ENCODE results near the gene FBXO21.

Gene FBXO21

GRCh38 chr12:117165342-117165741 lies 24.9 kb downstream of the FBXO21 start:
- DNase-seq (ENCODE audit: low read depth) = no peak

- no peak for DNase-seq (ENCODE audit: low read depth)
These were observed 27.6 kb downstream of the FBXO21 start for GRCh38 chr12:117162633-117163032.

- no peak for DNase-seq (ENCODE audit: low read depth)
These were observed 28.1 kb downstream of the FBXO21 start for GRCh38 chr12:117162167-117162539.

- no peak for DNase-seq (ENCODE audit: low read depth)
These were observed 28.7 kb downstream of the FBXO21 start for GRCh38 chr12:117161460-117162166.

GRCh38 chr12:117159674-117160073 lies 30.6 kb downstream of the FBXO21 start:
- no peak for DNase-seq (ENCODE audit: low read depth)

- DNase-seq (ENCODE audit: low read depth) = peak; percentile 10
These were observed 31.2 kb downstream of the FBXO21 start for GRCh38 chr12:117158911-117159553.

- DNase-seq (ENCODE audit: low read depth) = no peak
These were observed 32.2 kb downstream of the FBXO21 start for GRCh38 chr12:117158096-117158495.

GRCh38 chr12:117155278-117156060 lies 34.8 kb downstream of the FBXO21 start:
- peak; percentile 10 for DNase-seq (ENCODE audit: low read depth)

- DNase-seq (ENCODE audit: low read depth) = no peak
These were observed 37.2 kb downstream of the FBXO21 start for GRCh38 chr12:117152793-117153775.

- no peak for DNase-seq (ENCODE audit: low read depth)
These were observed 38.8 kb downstream of the FBXO21 start for GRCh38 chr12:117151403-117152031.

- DNase-seq (ENCODE audit: low read depth) = no peak
These were observed 40.8 kb downstream of the FBXO21 start for GRCh38 chr12:117149431-117149830.

- no peak for DNase-seq (ENCODE audit: low read depth)
These were observed 41.6 kb downstream of the FBXO21 start for GRCh38 chr12:117148642-117149041.

GRCh38 chr12:117147639-117148038 lies 42.6 kb downstream of the FBXO21 start:
- no peak for DNase-seq (ENCODE audit: low read depth)

- no peak for DNase-seq (ENCODE audit: low read depth)
These were observed 44.6 kb downstream of the FBXO21 start for GRCh38 chr12:117145597-117146154.

GRCh38 chr12:117144599-117144998 lies 45.7 kb downstream of the FBXO21 start:
- no peak for DNase-seq (ENCODE audit: low read depth)

- no peak for DNase-seq (ENCODE audit: low read depth)
These were observed 47.2 kb downstream of the FBXO21 start for GRCh38 chr12:117143008-117143532.

- DNase-seq (ENCODE audit: low read depth) = no peak
These were observed 48.2 kb downstream of the FBXO21 start for GRCh38 chr12:117142094-117142493.

- DNase-seq (ENCODE audit: low read depth) = no peak
These were observed 49.0 kb downstream of the FBXO21 start for GRCh38 chr12:117141097-117141898.

GRCh38 chr12:117140397-117141096 lies 49.7 kb downstream of the FBXO21 start:
- no peak for DNase-seq (ENCODE audit: low read depth)
